PC-9 (cell line): ENCODE measurements around the gene TMEM233. TPM values are rescaled to one million over a fixed set of nuclear protein-coding genes. Genes with fewer than 3 reads are reported as not detected.

Source experiments
- BruUV-seq: library from RNA; stranded (reverse); fragments of 400-500 nt; replicated peaks from 2 replicates; lab custom pipeline; 2021; lab: Mats Ljungman, UMichigan
- CTCF ChIA-PET: fragments of 300-600 bp; sonication (Branson Sonifier 250); formaldehyde crosslinking; loops from one replicate; lab custom pipeline; 2022; ENCODE audit warnings: antibody characterized with exemption; lab: Charles Lee
- POLR2A ChIA-PET: fragments of 300-600 bp; sonication (Branson Sonifier 250); formaldehyde crosslinking; loops from one replicate; lab custom pipeline; 2022; ENCODE audit warnings: antibody characterized with exemption; ENCODE audit not compliant: unreplicated experiment; lab: Charles Lee
- DNase-seq, 2 experiments: peaks; one replicate each; pipeline versions ENCODE4 v3.0.0 to v3.0.0-alpha.2; 2015 to 2022; ENCODE audit warnings: mixed read lengths in 1 of 2
- H2AFZ ChIP-seq: fragments of 200-600 bp; sonication (generic); 2 replicates; pipeline ENCODE4 v1.8.1; 2017; ENCODE audit warnings: antibody characterized with exemption
- H3F3A ChIP-seq: fragments of 200-600 bp; sonication (generic); 2 replicates; pipeline ENCODE4 v1.8.1; 2017; ENCODE audit warnings: antibody characterized with exemption, mild to moderate bottlenecking, low read depth; ENCODE audit not compliant: insufficient read depth
- H3K27ac ChIP-seq: fragments of 200-600 bp; sonication (generic); 2 replicates; pipeline ENCODE4 v1.6.1; 2016; ENCODE audit warnings: mixed run types
- H3K27me3 ChIP-seq: fragments of 200-600 bp; sonication (generic); 2 replicates; pipeline ENCODE4 v1.6.1; 2016; ENCODE audit warnings: low read depth, mixed run types; ENCODE audit not compliant: insufficient read depth
- H3K36me3 ChIP-seq: fragments of 200-600 bp; sonication (generic); 2 replicates; pipeline ENCODE4 v1.6.1; 2016; ENCODE audit warnings: low read depth, mixed run types
- H3K4me1 ChIP-seq: fragments of 200-600 bp; sonication (generic); replicated peaks from 2 replicates; pipeline ENCODE4 v1.6.1; 2016; ENCODE audit warnings: mixed run types; ENCODE audit not compliant: insufficient read depth
- H3K4me2 ChIP-seq: fragments of 200-600 bp; sonication (generic); 2 replicates; pipeline ENCODE4 v1.6.1; 2017; ENCODE audit warnings: mixed run types
- H3K4me3 ChIP-seq: fragments of 200-600 bp; sonication (generic); 2 replicates; pipeline ENCODE4 v1.6.1; 2016; ENCODE audit warnings: mixed run types
- H3K79me2 ChIP-seq: fragments of 200-600 bp; sonication (generic); 2 replicates; pipeline ENCODE4 v1.6.1; 2017; ENCODE audit warnings: low read depth, mixed run types
- H3K9me2 ChIP-seq: fragments of 200-600 bp; sonication (generic); 2 replicates; pipeline ENCODE4 v1.8.1; 2017; ENCODE audit warnings: mild to moderate bottlenecking; ENCODE audit not compliant: insufficient read depth
- H3K9me3 ChIP-seq: fragments of 200-600 bp; sonication (generic); 2 replicates; pipeline ENCODE4 v1.8.1; 2016; ENCODE audit warnings: low read depth; ENCODE audit not compliant: insufficient read depth
- H4K20me1 ChIP-seq: fragments of 200-600 bp; sonication (generic); 2 replicates; pipeline ENCODE4 v1.8.1; 2017; ENCODE audit not compliant: insufficient read depth
- CTCF ChIP-seq: fragments of 200-600 bp; sonication (generic); conservative IDR thresholded peaks from 2 replicates; pipeline ENCODE4 v1.6.1; 2017; ENCODE audit warnings: mixed run types, antibody characterized with exemption, mild to moderate bottlenecking, moderate library complexity
- EZH2 ChIP-seq: fragments of 200-600 bp; sonication (generic); IDR thresholded peaks from 2 replicates; pipeline ENCODE4 v1.8.0; 2017; ENCODE audit warnings: antibody characterized with exemption, low read depth
- intact Hi-C: fragments of 100-400 bp; cut with micrococcal nuclease; formaldehyde crosslinking; loops from one replicate; pipeline ENCODE4 v1.10.0; 2022; ENCODE audit not compliant: unreplicated experiment
- total RNA-seq: library from RNA; stranded (reverse); gene quantifications from 2 replicates; pipeline ENCODE4 v1.2.3, GENCODE V29; 2021

TMEM233 gene
- total RNA-seq, 1 experiment from 2014 or later: not detected

- TF ChIP-seq EZH2: no peak
- TF ChIP-seq CTCF: no peak
- intact Hi-C loops: no loop called here
- H3F3A ChIP-seq: peaks cover 19% of the 10 kb centered on the region
- peak overlapping the region; percentile 79; the same call in 1 of the 2 replicates for H3K4me3 ChIP-seq
- no peaks in the 10 kb centered on the region for H3K27me3 ChIP-seq
- peaks cover 15% of the 10 kb centered on the region for H3K36me3 ChIP-seq
- peak overlapping the region; percentile 87 for H3K4me2 ChIP-seq
- no peaks in the 10 kb centered on the region for H3K9me3 ChIP-seq
- peak overlapping the region; percentile 81 for H2AFZ ChIP-seq
- DNase-seq: no peak
- BruUV-seq: no TSS peak
- H3K79me2 ChIP-seq: peaks cover 39% of the 10 kb centered on the region
- H4K20me1 ChIP-seq: 0 out of 2 replicates have a peak, but pooled peaks cover 7% of the 10 kb centered on the region
- peaks cover 24% of the 10 kb centered on the region for H3K4me1 ChIP-seq
- no peak overlapping the region for H3K27ac ChIP-seq
- CTCF ChIA-PET: interaction anchor here (0.6 to 1.0 kb wide), 2 partner anchors 9 to 49 kb away, joined by 4 to 6 read pairs; no protein-coding TSS in a partner anchor
- no peaks in the 10 kb centered on the region for H3K9me2 ChIP-seq
- POLR2A ChIA-PET: no interaction called here
These were observed 73.5 kb downstream of the TMEM233 start for GRCh38 chr12:119666900-119667576.

GRCh38 chr12:119667577-119668323 is 74.2 kb downstream of the TMEM233 start, which contains the start of gene PRKAB1:
PRKAB1 (plus strand) TSS chr12:119668133; CDS start chr12:119668245, 112 bp downstream.
- Histone ChIP-seq H3K27ac (peak within 1 kb of the TSS; percentile 77), H3K27me3 (no peaks in the 10 kb centered on the region), H3K4me3 (peak within 1 kb of the TSS; percentile 79), H4K20me1 (0 out of 2 replicates have a peak, but pooled peaks cover 7% of the 10 kb centered on the region), H3F3A (peaks cover 22% of the 10 kb centered on the region), H3K4me2 (peak within 1 kb of the TSS; percentile 92), H3K79me2 (peaks cover 40% of the 10 kb centered on the region), H3K36me3 (peaks cover 22% of the 10 kb centered on the region), H3K9me2 (no peaks in the 10 kb centered on the region), H2AFZ (peak within 1 kb of the TSS; percentile 84), H3K4me1 (peaks cover 24% of the 10 kb centered on the region), H3K9me3 (no peaks in the 10 kb centered on the region)
- CTCF ChIA-PET: interaction anchor here (0.6 to 1.0 kb wide), 3 partner anchors 9 to 90 kb away, joined by 3 to 6 read pairs (median 4); no protein-coding TSS in a partner anchor
- POLR2A ChIA-PET: no interaction called here
- intact Hi-C loops: no loop called here
- DNase-seq: peak; percentile 92 to 97
- TF ChIP-seq EZH2: no peak
- TF ChIP-seq CTCF: peak; percentile 79
- BruUV-seq: TSS peak; percentile 78

- H3K9me3 ChIP-seq: no peaks in the 10 kb centered on the region
- H2AFZ ChIP-seq: peak overlapping the region; percentile 84
- no peak for TF ChIP-seq CTCF
- TF ChIP-seq EZH2: no peak
- intact Hi-C loops: no loop called here
- H3K79me2 ChIP-seq: peaks cover 40% of the 10 kb centered on the region
- H3K4me1 ChIP-seq: peaks cover 30% of the 10 kb centered on the region
- no peaks in the 10 kb centered on the region for H3K9me2 ChIP-seq
- no peaks in the 10 kb centered on the region for H3K27me3 ChIP-seq
- ChIA-PET POLR2A (interaction anchor here (0.6 kb wide), 1 partner anchor 449 kb away, joined by 3 read pairs; no protein-coding TSS in a partner anchor), CTCF (no interaction called here)
- no TSS peak for BruUV-seq
- H4K20me1 ChIP-seq: 0 out of 2 replicates have a peak, but pooled peaks cover 7% of the 10 kb centered on the region
- H3K36me3 ChIP-seq: peaks cover 22% of the 10 kb centered on the region
- H3F3A ChIP-seq: peaks cover 28% of the 10 kb centered on the region
- H3K27ac ChIP-seq: peak overlapping the region; percentile 77
- peak overlapping the region; percentile 79 for H3K4me3 ChIP-seq
- no peak for DNase-seq
- H3K4me2 ChIP-seq: peak overlapping the region; percentile 92
These were observed 74.8 kb downstream of the TMEM233 start for GRCh38 chr12:119668324-119668841.
